ENCODE measurements around the gene GOSR2. TPM values are rescaled to one million over a fixed set of nuclear protein-coding genes. Genes with fewer than 3 reads are reported as not detected.

GOSR2 gene
- total and polyA plus RNA-seq, 2 of the 4 experiments (the other 2 are of a cell fraction): 63.4 to 75.6 TPM

DNA sequence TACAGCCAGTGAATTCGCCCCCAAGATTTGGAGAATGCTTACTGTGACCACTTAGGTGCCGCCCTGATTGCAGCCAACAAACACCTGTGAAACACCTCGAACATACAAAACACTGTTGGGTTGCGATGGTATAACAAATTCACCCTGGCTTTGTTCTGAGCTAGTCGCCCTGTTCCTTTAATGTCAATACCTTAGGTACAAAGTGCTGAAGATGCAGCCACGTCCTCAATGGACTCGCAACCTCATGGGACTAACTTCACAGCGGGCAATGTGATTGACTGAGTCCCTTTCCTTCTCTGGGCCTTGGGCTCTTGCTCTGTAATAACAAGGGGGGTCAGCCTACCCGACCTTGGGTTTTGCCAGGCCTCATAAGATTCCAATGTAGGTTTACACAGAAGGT lies 28.9 kb upstream of the GOSR2 start:
- ChIA-PET CTCF (no interaction called here), POLR2A (ENCODE audit: unreplicated experiment) (no interaction called here)
- Histone ChIP-seq H2BK20ac (ENCODE audit: low read depth, low read length) (no peak overlapping the region), H2BK5ac (ENCODE audit: low read depth, low read length, poor library complexity, severe bottlenecking) (no peak overlapping the region), H2BK120ac (ENCODE audit: low read depth, low read length) (no peak overlapping the region), H3K27me3 (ENCODE audit: control insufficient read depth, insufficient read depth, low read length) (peaks cover 73% of the 10 kb centered on the region), H3K4me2 (ENCODE audit: low read depth, low read length) (no peak overlapping the region), H3K9ac (ENCODE audit: low read depth, low read length) (no peak overlapping the region), H3K4me1 (ENCODE audit: control insufficient read depth, insufficient read depth, low read length) (no peaks in the 10 kb centered on the region), H4K91ac (ENCODE audit: insufficient read depth, low read depth, low read length) (no peak overlapping the region), H3K56ac (ENCODE audit: extremely low read depth, insufficient read depth, low read length) (no peak overlapping the region), H4K8ac (ENCODE audit: low read depth in 2 of 2, low read length in 2 of 2) (no peak overlapping the region), H3K9me3 (ENCODE audit: control insufficient read depth, insufficient read depth, low read length) (peaks cover 3% of the 10 kb centered on the region; the same call in 1 of the 2 replicates), H4K5ac (ENCODE audit: low read depth, low read length) (no peak overlapping the region), H3K27ac (ENCODE audit: insufficient read depth, low read length) (no peak overlapping the region), H3K18ac (ENCODE audit: low read depth, low read length) (no peak overlapping the region), H3K79me1 (ENCODE audit: low read depth in 1 of 2, low read length in 2 of 2) (no peaks in the 10 kb centered on the region), H2AK9ac (replicated peaks; ENCODE audit: low read depth, low read length, poor library complexity) (no peak overlapping the region), H2AFZ (replicated peaks; ENCODE audit: low read length, poor library complexity) (no peak overlapping the region), H3K36me3 (ENCODE audit: control insufficient read depth, insufficient read depth, low read length) (no peaks in the 10 kb centered on the region), H3K9me1 (ENCODE audit: insufficient read depth, low read length) (no peaks in the 10 kb centered on the region), H2AK5ac (ENCODE audit: low read depth, low read length) (no peak overlapping the region), H2BK15ac (ENCODE audit: low read depth, low read length) (no peak overlapping the region), H3K4ac (ENCODE audit: low read depth, low read length) (no peak overlapping the region), H4K20me1 (ENCODE audit: insufficient read depth, low read length) (no peaks in the 10 kb centered on the region), H3K14ac (replicated peaks; ENCODE audit: low read depth, low read length) (no peak overlapping the region), H3K23ac (ENCODE audit: low read depth, low read length) (no peak overlapping the region), H3K4me3 (ENCODE audit: insufficient read depth, low read depth, low read length) (no peak overlapping the region)
- no TSS peak for BruUV-seq (replicated peaks)
- WGBS, 2 experiments (ENCODE audit: extremely low coverage in 2 of 2, insufficient read length in 1 of 2): 74% methylated on average over 5 of the region's 9 CpGs; no CpG with 5 or more reads in 1 of the 2 experiments
- TF ChIP-seq BHLHE40 (IDR thresholded peaks at IDR 0.05; ENCODE audit: low read depth, low read length) (no peak), RAD21 (IDR thresholded peaks at IDR 0.05; ENCODE audit: low read length) (no peak), SMC3 (IDR thresholded peaks at IDR 0.05; ENCODE audit: low read depth, low read length) (no peak), RCOR1 (IDR thresholded peaks at IDR 0.05; ENCODE audit: insufficient replicate concordance, low read length) (no peak), MXI1 (IDR thresholded peaks at IDR 0.05; ENCODE audit: borderline replicate concordance, low read depth, low read length) (no peak)
- TF ChIP-seq, protein P1, sequence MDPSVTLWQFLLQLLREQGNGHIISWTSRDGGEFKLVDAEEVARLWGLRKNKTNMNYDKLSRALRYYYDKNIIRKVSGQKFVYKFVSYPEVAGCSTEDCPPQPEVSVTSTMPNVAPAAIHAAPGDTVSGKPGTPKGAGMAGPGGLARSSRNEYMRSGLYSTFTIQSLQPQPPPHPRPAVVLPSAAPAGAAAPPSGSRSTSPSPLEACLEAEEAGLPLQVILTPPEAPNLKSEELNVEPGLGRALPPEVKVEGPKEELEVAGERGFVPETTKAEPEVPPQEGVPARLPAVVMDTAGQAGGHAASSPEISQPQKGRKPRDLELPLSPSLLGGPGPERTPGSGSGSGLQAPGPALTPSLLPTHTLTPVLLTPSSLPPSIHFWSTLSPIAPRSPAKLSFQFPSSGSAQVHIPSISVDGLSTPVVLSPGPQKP (IDR thresholded peaks at IDR 0.05; ENCODE audit: borderline replicate concordance, low read depth, low read length): no peak
- dilution Hi-C loops (cut with HindIII; ENCODE audit: low sequenced_read_pairs, unreplicated experiment) (no loop called here), intact Hi-C loops (cut with micrococcal nuclease) (no loop called here), in situ Hi-C loops (cut with MboI; ENCODE audit: low sequenced_read_pairs) (no loop called here)
- ATAC-seq (ENCODE audit: low read depth) (no peak), DNase-seq (no peak)
